ENCODE data around the gene LPCAT4. TPM values are rescaled to one million over a fixed set of nuclear protein-coding genes. Genes with fewer than 3 reads are reported as not detected.

LPCAT4 gene
- total and polyA plus RNA-seq, 2 of the 8 experiments (the other 6 are each of a cell fraction or from before 2014, with no cell fraction given) = 69.3 to 109 TPM

DNA sequence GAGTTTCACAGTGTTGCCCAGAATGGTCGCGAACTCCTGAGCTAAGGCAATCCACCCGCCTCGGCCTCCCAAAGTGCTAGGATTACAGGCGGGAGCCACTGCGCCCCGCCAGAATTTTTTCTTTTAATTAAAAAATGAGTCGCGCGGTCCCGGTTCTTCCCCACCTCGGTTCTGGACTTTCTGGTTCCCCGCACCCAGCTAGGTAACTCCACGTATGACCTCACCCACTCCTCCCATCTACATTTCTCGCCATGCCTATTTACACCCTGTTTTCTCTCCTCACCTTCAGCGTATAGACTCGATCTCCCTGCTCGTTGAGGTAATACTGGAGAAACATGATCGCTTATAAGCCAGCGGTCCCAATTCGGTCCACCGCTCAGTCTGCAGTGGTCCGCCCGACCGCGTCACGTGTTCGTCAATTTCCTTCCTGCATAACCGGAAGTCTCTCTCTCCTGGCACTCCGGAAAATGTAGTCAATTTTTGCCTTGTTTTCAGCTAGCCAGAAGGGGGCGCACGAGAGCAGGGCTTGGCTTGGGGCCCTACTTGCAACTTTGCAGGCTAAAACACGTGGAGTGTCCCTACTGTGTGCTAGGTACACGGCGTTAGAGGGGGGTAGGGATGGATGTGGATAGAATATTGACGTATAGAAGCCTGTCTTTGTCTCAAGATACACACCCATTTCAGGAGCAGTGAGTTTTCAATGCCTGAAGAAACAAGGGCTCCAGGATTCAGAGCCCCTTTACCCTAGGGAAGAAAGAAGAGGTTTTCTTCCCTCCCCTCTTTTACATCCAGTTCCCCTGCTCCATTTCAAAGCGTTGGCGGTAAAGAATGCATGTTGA is 24.0 kb downstream of the LPCAT4 start, which contains the start of the genes NOP10 and NUTM1 (continued):
- TF ChIP-seq GTF2F1 (IDR thresholded peaks at IDR 0.05; ENCODE audit: borderline replicate concordance, low read depth, low read length) (peak; percentile 56; the same call in 1 of the 2 replicates), POLR2A (IDR thresholded peaks at IDR 0.05; ENCODE audit: control extremely low read depth in 1 of 2, low read depth in 2 of 2, low read length in 2 of 2) (peak; percentile 39 to 87), RFX5 (IDR thresholded peaks at IDR 0.05; ENCODE audit: borderline replicate concordance, low read depth, low read length) (no peak), USF2 (IDR thresholded peaks at IDR 0.05; ENCODE audit: low read length) (peak; percentile 93), CEBPB (IDR thresholded peaks at IDR 0.05; ENCODE audit: low read depth, low read length) (no peak), SRF (IDR thresholded peaks at IDR 0.05; ENCODE audit: low read depth, low read length) (no peak), CBX8 (IDR thresholded peaks at IDR 0.05; ENCODE audit: borderline replicate concordance, low read depth, low read length) (no peak), FOSL1 (IDR thresholded peaks at IDR 0.05; ENCODE audit: insufficient read depth, low read depth, low read length) (no peak), MAFK (IDR thresholded peaks at IDR 0.05; ENCODE audit: low read depth, low read length) (no peak), CREB1 (IDR thresholded peaks at IDR 0.05) (peak; percentile 65), SP2 (IDR thresholded peaks at IDR 0.05; ENCODE audit: low read length) (no peak), JUND (IDR thresholded peaks at IDR 0.05; ENCODE audit: low read length) (peak; percentile 82; the same call in 1 of the 2 replicates), SUZ12 (IDR thresholded peaks at IDR 0.05; ENCODE audit: low read length) (no peak), RXRA (IDR thresholded peaks at IDR 0.05; ENCODE audit: insufficient read depth, low read depth, low read length) (no peak)

Measured in H1 (cell line).